ENCODE results near the gene RBBP7. TPM values are rescaled to one million over a fixed set of nuclear protein-coding genes. Genes with fewer than 3 reads are reported as not detected.
A peak's percentile ranks its signal among the peaks of the same experiment; 100 is the strongest.

The RBBP7 gene
- total RNA-seq, 1 experiment from 2014 or later = 155 TPM

- no peaks in the 10 kb centered on the region for H3K27me3 ChIP-seq (ENCODE audit: low read length)
- no peaks in the 10 kb centered on the region for H3F3A ChIP-seq (ENCODE audit: low read length, unreplicated experiment)
- no peak for DNase-seq
- peaks cover 74% of the 10 kb centered on the region for H3K36me3 ChIP-seq (ENCODE audit: low read depth, low read length)
- intact Hi-C loops (cut with micrococcal nuclease) = no loop called here
- H2AFZ ChIP-seq (ENCODE audit: low read length) = no peak overlapping the region
- peaks cover 79% of the 10 kb centered on the region for H3K79me2 ChIP-seq (ENCODE audit: low read length)
- peaks cover 23% of the 10 kb centered on the region for H4K20me1 ChIP-seq (ENCODE audit: low read length)
- no peak for ATAC-seq
- no TSS peak for BruUV-seq (replicated peaks)
- H3K9me3 ChIP-seq (ENCODE audit: low read length) = no peaks in the 10 kb centered on the region
- CTCF ChIA-PET = no interaction called here
- POLR2A ChIA-PET (ENCODE audit: unreplicated experiment) = no interaction called here
- no peak overlapping the region for H3K4me2 ChIP-seq (ENCODE audit: low read length)
- H3K9ac ChIP-seq (ENCODE audit: low read length) = no peak overlapping the region
- H3K9me2 ChIP-seq (replicated peaks; ENCODE audit: low read length) = no peaks in the 10 kb centered on the region
- no peak overlapping the region for H3K4me3 ChIP-seq (ENCODE audit: low read length)
- no peak overlapping the region for H3K27ac ChIP-seq (ENCODE audit: low read length)
- TF ChIP-seq EZH2phosphoT487 (IDR thresholded peaks at IDR 0.05; ENCODE audit: borderline replicate concordance, low read length) = no peak
- TF ChIP-seq EZH2 (IDR thresholded peaks at IDR 0.05; ENCODE audit: low read length, unreplicated experiment) = no peak
- no peak for TF ChIP-seq CTCF (conservative IDR thresholded peaks at IDR 0.05; ENCODE audit: low read depth, low read length)
- 0 out of 2 replicates have a peak, but pooled peaks cover 2% of the 10 kb centered on the region for H3K4me1 ChIP-seq (ENCODE audit: insufficient read depth, low read length)
Observed at GRCh38 chrX:16855363-16856075, 14.6 kb downstream of the RBBP7 start.

- DNase-seq (no peak), ATAC-seq (no peak)
- H2AFZ ChIP-seq (ENCODE audit: low read length) = no peak overlapping the region
- TF ChIP-seq EZH2phosphoT487 (IDR thresholded peaks at IDR 0.05; ENCODE audit: borderline replicate concordance, low read length) = no peak
- no peak overlapping the region for H3K4me2 ChIP-seq (ENCODE audit: low read length)
- peaks cover 8% of the 10 kb centered on the region for H4K20me1 ChIP-seq (ENCODE audit: low read length)
- ChIA-PET CTCF (no interaction called here), POLR2A (ENCODE audit: unreplicated experiment) (no interaction called here)
- no TSS peak for BruUV-seq (replicated peaks)
- intact Hi-C loops (cut with micrococcal nuclease) = no loop called here
- H3F3A ChIP-seq (ENCODE audit: low read length, unreplicated experiment) = no peaks in the 10 kb centered on the region
- no peak overlapping the region for H3K9ac ChIP-seq (ENCODE audit: low read length)
- H3K9me2 ChIP-seq (replicated peaks; ENCODE audit: low read length) = no peaks in the 10 kb centered on the region
- H3K4me1 ChIP-seq (ENCODE audit: insufficient read depth, low read length) = 0 out of 2 replicates have a peak, but pooled peaks cover 2% of the 10 kb centered on the region
- no peaks in the 10 kb centered on the region for H3K9me3 ChIP-seq (ENCODE audit: low read length)
- no peak overlapping the region for H3K4me3 ChIP-seq (ENCODE audit: low read length)
- H3K27ac ChIP-seq (ENCODE audit: low read length) = no peak overlapping the region
- H3K27me3 ChIP-seq (ENCODE audit: low read length) = no peaks in the 10 kb centered on the region
- peaks cover 73% of the 10 kb centered on the region for H3K36me3 ChIP-seq (ENCODE audit: low read depth, low read length)
- H3K79me2 ChIP-seq (ENCODE audit: low read length) = peaks cover 60% of the 10 kb centered on the region
Observed at GRCh38 chrX:16853537-16853936, 16.6 kb downstream of the RBBP7 start.

- no peaks in the 10 kb centered on the region for H3K9me3 ChIP-seq (ENCODE audit: low read length)
- H3K27me3 ChIP-seq (ENCODE audit: low read length) = no peaks in the 10 kb centered on the region
- DNase-seq = no peak
- TSS peak; percentile 28 for BruUV-seq (replicated peaks)
- no peaks in the 10 kb centered on the region for H3F3A ChIP-seq (ENCODE audit: low read length, unreplicated experiment)
- H3K9me2 ChIP-seq (replicated peaks; ENCODE audit: low read length) = no peaks in the 10 kb centered on the region
- TF ChIP-seq CTCF (conservative IDR thresholded peaks at IDR 0.05; ENCODE audit: low read depth, low read length) (no peak), EZH2phosphoT487 (IDR thresholded peaks at IDR 0.05; ENCODE audit: borderline replicate concordance, low read length) (no peak), EZH2 (IDR thresholded peaks at IDR 0.05; ENCODE audit: low read length, unreplicated experiment) (no peak)
- H3K4me2 ChIP-seq (ENCODE audit: low read length) = no peak overlapping the region
- no peak overlapping the region for H3K9ac ChIP-seq (ENCODE audit: low read length)
- no peak overlapping the region for H3K27ac ChIP-seq (ENCODE audit: low read length)
- H3K4me1 ChIP-seq (ENCODE audit: insufficient read depth, low read length) = 0 out of 2 replicates have a peak, but pooled peaks cover 2% of the 10 kb centered on the region
- intact Hi-C loops (cut with micrococcal nuclease) = no loop called here
- POLR2A ChIA-PET (ENCODE audit: unreplicated experiment) = no interaction called here
- no peak for ATAC-seq
- no peak overlapping the region for H2AFZ ChIP-seq (ENCODE audit: low read length)
- CTCF ChIA-PET = no interaction called here
- peaks cover 73% of the 10 kb centered on the region for H3K36me3 ChIP-seq (ENCODE audit: low read depth, low read length)
- H4K20me1 ChIP-seq (ENCODE audit: low read length) = peaks cover 5% of the 10 kb centered on the region
- no peak overlapping the region for H3K4me3 ChIP-seq (ENCODE audit: low read length)
- H3K79me2 ChIP-seq (ENCODE audit: low read length) = peaks cover 52% of the 10 kb centered on the region
Observed at GRCh38 chrX:16852617-16853179, 17.5 kb downstream of the RBBP7 start.
